Ishikawa (cell line): ENCODE data around the gene NOS3.

Experiments
- CEBPB ChIP-seq: IDR thresholded peaks from 2 replicates; pipeline ENCODE4 v1.6.1; 2012
- CREB1 ChIP-seq: IDR thresholded peaks from 2 replicates; pipeline ENCODE4 v1.6.1; 2012; ENCODE audit warnings: low read depth
- EGR1 ChIP-seq: IDR thresholded peaks from 2 replicates; pipeline ENCODE4 v1.6.1; 2012
- EP300 ChIP-seq: IDR thresholded peaks from 2 replicates; pipeline ENCODE4 v1.6.1; 2012; ENCODE audit warnings: borderline replicate concordance
- FOXM1 ChIP-seq: IDR thresholded peaks from 2 replicates; pipeline ENCODE4 v1.6.1; 2012; ENCODE audit warnings: low read depth, borderline replicate concordance
- NFIC ChIP-seq: IDR thresholded peaks from 2 replicates; pipeline ENCODE4 v1.6.1; 2012
- RAD21 ChIP-seq: IDR thresholded peaks from 2 replicates; pipeline ENCODE4 v1.6.1; 2012; ENCODE audit warnings: low read depth
- TCF12 ChIP-seq: IDR thresholded peaks from 2 replicates; pipeline ENCODE4 v1.6.1; 2012; ENCODE audit warnings: low read depth
- TEAD4 ChIP-seq: IDR thresholded peaks from 2 replicates; pipeline ENCODE4 v1.6.1; 2012
- YY1 ChIP-seq: IDR thresholded peaks from 2 replicates; pipeline ENCODE4 v1.6.1; 2012; ENCODE audit warnings: low read depth
- ZBTB7A ChIP-seq: IDR thresholded peaks from 2 replicates; pipeline ENCODE4 v1.6.1; 2012; ENCODE audit warnings: low read depth
- TF ChIP-seq, protein P1 (sequence below): IDR thresholded peaks from 2 replicates; pipeline ENCODE4 v1.6.1; 2012
- TF ChIP-seq, protein P2 (sequence below): IDR thresholded peaks from 2 replicates; pipeline ENCODE4 v1.6.1; 2012; ENCODE audit warnings: low read depth, mild to moderate bottlenecking

DNA sequence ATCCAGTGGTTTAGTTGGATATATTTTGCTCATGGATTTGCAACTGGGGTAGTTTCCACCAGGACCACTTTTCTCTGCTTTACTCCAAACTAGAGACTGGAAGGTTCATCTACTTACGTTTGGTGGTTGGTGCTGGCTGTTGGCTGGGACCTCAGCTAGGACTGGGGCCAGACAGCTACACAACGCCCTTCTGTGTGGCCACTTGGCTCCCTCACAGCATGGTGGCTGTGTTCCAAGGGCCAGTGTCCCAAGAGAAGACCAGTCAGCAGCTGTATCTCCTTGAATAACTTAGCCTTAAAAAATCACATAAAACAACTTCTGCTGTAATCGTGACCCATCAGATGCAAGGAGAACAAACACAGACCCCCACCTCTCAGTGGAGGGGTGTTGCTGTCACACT, 8.5 kb upstream of the NOS3 start:
- TF ChIP-seq CEBPB (no peak), EP300 (no peak), EGR1 (no peak), RAD21 (no peak), FOXM1 (no peak), CREB1 (no peak), TEAD4 (no peak), ZBTB7A (no peak), TCF12 (no peak), YY1 (no peak), NFIC (no peak)
- TF ChIP-seq, protein P1, sequence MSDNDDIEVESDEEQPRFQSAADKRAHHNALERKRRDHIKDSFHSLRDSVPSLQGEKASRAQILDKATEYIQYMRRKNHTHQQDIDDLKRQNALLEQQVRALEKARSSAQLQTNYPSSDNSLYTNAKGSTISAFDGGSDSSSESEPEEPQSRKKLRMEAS, result no peak
- TF ChIP-seq, protein P2, sequence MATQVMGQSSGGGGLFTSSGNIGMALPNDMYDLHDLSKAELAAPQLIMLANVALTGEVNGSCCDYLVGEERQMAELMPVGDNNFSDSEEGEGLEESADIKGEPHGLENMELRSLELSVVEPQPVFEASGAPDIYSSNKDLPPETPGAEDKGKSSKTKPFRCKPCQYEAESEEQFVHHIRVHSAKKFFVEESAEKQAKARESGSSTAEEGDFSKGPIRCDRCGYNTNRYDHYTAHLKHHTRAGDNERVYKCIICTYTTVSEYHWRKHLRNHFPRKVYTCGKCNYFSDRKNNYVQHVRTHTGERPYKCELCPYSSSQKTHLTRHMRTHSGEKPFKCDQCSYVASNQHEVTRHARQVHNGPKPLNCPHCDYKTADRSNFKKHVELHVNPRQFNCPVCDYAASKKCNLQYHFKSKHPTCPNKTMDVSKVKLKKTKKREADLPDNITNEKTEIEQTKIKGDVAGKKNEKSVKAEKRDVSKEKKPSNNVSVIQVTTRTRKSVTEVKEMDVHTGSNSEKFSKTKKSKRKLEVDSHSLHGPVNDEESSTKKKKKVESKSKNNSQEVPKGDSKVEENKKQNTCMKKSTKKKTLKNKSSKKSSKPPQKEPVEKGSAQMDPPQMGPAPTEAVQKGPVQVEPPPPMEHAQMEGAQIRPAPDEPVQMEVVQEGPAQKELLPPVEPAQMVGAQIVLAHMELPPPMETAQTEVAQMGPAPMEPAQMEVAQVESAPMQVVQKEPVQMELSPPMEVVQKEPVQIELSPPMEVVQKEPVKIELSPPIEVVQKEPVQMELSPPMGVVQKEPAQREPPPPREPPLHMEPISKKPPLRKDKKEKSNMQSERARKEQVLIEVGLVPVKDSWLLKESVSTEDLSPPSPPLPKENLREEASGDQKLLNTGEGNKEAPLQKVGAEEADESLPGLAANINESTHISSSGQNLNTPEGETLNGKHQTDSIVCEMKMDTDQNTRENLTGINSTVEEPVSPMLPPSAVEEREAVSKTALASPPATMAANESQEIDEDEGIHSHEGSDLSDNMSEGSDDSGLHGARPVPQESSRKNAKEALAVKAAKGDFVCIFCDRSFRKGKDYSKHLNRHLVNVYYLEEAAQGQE, result no peak
